ENCODE measurements around the gene EGFL8. TPM values are rescaled to one million over a fixed set of nuclear protein-coding genes. Genes with fewer than 3 reads are reported as not detected.

The EGFL8 gene
- total and polyA plus RNA-seq, 2 of the 8 experiments (the other 6 are each of a cell fraction or from before 2014, with no cell fraction given), result 5.0 to 9.2 TPM

GRCh38 chr6:32204268-32204715, 39.9 kb downstream of the EGFL8 start (continued):
- TF ChIP-seq CTCF (IDR thresholded peaks at IDR 0.05; ENCODE audit: control extremely low read depth in 1 of 3, insufficient read depth in 1 of 3, low read depth in 1 of 3, low read length in 3 of 3) (no peak), FOSL1 (IDR thresholded peaks at IDR 0.05; ENCODE audit: insufficient read depth, low read depth, low read length) (no peak), SP2 (IDR thresholded peaks at IDR 0.05; ENCODE audit: low read length) (no peak)

All from H1 (cell line).